Ovary (tissue), 3 donors: ENCODE measurements around the gene ATXN1.

Experiments
- POLR2A ChIP-seq: fragments of 450-650 bp; IDR thresholded peaks from one replicate; pipeline ENCODE4 v1.6.1; 2017; ENCODE audit warnings: antibody characterized with exemption, mild to moderate bottlenecking, moderate library complexity
- TF ChIP-seq, protein P1 (sequence below), 3 donors: fragments of 450-650 bp in 2 of 3; fragments of 200-600 bp in 1 of 3; IDR thresholded peaks; one replicate each; pipeline versions ENCODE4 v1.5.1 to v1.8.0; 2016 to 2022; ENCODE audit warnings: antibody characterized with exemption in 3 of 3, mild to moderate bottlenecking in 1 of 3
- donor health status: DM: no; HTN: no; CAD: no.

DNA sequence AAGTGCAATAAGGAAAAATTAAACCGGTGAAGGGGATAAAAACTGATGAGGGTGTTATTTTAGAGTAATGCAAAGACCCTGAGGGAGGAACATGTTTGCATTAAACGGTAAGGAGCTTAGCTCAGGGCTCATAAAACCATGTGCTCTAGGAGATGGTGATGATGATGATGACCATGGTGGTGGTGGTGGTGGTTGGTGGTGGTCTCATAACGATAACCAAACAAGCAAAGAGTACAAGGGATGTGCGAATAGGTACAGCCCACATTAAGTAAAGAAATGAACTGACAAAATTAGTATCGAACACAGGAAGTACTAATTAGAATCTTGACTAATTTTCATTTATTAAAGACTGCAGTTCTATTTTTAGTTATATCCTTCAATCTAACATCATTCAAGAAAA, 139.1 kb downstream of the ATXN1 start:
- TF ChIP-seq, protein P1, sequence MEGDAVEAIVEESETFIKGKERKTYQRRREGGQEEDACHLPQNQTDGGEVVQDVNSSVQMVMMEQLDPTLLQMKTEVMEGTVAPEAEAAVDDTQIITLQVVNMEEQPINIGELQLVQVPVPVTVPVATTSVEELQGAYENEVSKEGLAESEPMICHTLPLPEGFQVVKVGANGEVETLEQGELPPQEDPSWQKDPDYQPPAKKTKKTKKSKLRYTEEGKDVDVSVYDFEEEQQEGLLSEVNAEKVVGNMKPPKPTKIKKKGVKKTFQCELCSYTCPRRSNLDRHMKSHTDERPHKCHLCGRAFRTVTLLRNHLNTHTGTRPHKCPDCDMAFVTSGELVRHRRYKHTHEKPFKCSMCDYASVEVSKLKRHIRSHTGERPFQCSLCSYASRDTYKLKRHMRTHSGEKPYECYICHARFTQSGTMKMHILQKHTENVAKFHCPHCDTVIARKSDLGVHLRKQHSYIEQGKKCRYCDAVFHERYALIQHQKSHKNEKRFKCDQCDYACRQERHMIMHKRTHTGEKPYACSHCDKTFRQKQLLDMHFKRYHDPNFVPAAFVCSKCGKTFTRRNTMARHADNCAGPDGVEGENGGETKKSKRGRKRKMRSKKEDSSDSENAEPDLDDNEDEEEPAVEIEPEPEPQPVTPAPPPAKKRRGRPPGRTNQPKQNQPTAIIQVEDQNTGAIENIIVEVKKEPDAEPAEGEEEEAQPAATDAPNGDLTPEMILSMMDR (IDR thresholded peaks at IDR 0.05): no peak
- TF ChIP-seq POLR2A: no peak
